Measurements from ENCODE around the gene GSX2. TPM values are rescaled to one million over a fixed set of nuclear protein-coding genes. Genes with fewer than 3 reads are reported as not detected.

GSX2 gene
- total RNA-seq, 4 donors from 2014 or later, result 0.81 to 2.8 (median 1.7) TPM

GRCh38 chr4:54058171-54058570, 41.8 kb upstream of the GSX2 start:
- TF ChIP-seq POLR2A (IDR thresholded peaks at IDR 0.05), result no peak
- TF ChIP-seq, protein P1, sequence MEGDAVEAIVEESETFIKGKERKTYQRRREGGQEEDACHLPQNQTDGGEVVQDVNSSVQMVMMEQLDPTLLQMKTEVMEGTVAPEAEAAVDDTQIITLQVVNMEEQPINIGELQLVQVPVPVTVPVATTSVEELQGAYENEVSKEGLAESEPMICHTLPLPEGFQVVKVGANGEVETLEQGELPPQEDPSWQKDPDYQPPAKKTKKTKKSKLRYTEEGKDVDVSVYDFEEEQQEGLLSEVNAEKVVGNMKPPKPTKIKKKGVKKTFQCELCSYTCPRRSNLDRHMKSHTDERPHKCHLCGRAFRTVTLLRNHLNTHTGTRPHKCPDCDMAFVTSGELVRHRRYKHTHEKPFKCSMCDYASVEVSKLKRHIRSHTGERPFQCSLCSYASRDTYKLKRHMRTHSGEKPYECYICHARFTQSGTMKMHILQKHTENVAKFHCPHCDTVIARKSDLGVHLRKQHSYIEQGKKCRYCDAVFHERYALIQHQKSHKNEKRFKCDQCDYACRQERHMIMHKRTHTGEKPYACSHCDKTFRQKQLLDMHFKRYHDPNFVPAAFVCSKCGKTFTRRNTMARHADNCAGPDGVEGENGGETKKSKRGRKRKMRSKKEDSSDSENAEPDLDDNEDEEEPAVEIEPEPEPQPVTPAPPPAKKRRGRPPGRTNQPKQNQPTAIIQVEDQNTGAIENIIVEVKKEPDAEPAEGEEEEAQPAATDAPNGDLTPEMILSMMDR (IDR thresholded peaks at IDR 0.05), result no peak
- intact Hi-C loops (cut with DNase I; ENCODE audit: low total_unique reads), result no loop called here
- 69 to 71% methylated on average over 3 of the region's 3 CpGs for WGBS, 2 donors
- DNase-seq (ENCODE audit: low spot score in 2 of 2), result no peak
- no peak overlapping the region for H3K4me3 ChIP-seq (ENCODE audit: low read depth, poor library complexity, severe bottlenecking)

DNA sequence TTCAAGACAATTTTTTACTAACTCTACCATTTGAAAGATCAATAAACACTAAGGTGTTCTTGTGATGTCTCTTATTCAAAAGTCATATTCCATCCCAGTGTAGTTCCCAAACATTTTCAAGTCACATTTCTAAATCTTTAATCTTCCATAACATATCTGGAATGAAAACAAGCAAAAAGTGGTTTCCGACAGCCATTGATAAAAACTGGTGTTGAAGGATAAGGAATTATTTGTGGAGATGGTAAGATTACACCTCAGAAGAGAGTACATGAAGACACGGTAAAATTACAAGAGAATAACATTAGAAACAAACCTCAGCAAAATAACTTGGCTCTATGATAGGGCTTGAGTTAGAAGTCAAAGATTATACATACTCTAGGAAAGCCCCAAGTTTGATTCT, 39.8 kb upstream of the GSX2 start:
- no peak overlapping the region for H3K4me3 ChIP-seq (ENCODE audit: low read depth, poor library complexity, severe bottlenecking)
- WGBS, 2 donors, result 69 to 71% methylated on average over 2 of the region's 2 CpGs
- intact Hi-C loops (cut with DNase I; ENCODE audit: low total_unique reads), result no loop called here
- no peak for DNase-seq (ENCODE audit: low spot score in 2 of 2)
- no peak for TF ChIP-seq POLR2A (IDR thresholded peaks at IDR 0.05)
- TF ChIP-seq, protein P1 (IDR thresholded peaks at IDR 0.05), result no peak

GRCh38 chr4:54061067-54061466, 38.9 kb upstream of the GSX2 start:
- WGBS, 2 donors, result 58 to 60% methylated on average over 3 of the region's 3 CpGs
- DNase-seq (ENCODE audit: low spot score in 2 of 2), result no peak
- intact Hi-C loops (cut with DNase I; ENCODE audit: low total_unique reads), result no loop called here
- TF ChIP-seq, protein P1 (IDR thresholded peaks at IDR 0.05), result no peak
- TF ChIP-seq POLR2A (IDR thresholded peaks at IDR 0.05), result no peak
- H3K4me3 ChIP-seq (ENCODE audit: low read depth, poor library complexity, severe bottlenecking), result no peak overlapping the region

GRCh38 chr4:54061873-54062272, 38.1 kb upstream of the GSX2 start:
- intact Hi-C loops (cut with DNase I; ENCODE audit: low total_unique reads), result no loop called here
- no peak for DNase-seq (ENCODE audit: low spot score in 2 of 2)
- WGBS, 2 donors, result 92 to 95% methylated on average over 1 of the region's 1 CpG
- no peak overlapping the region for H3K4me3 ChIP-seq (ENCODE audit: low read depth, poor library complexity, severe bottlenecking)
- TF ChIP-seq POLR2A (IDR thresholded peaks at IDR 0.05), result no peak
- TF ChIP-seq, protein P1 (IDR thresholded peaks at IDR 0.05), result no peak

DNA sequence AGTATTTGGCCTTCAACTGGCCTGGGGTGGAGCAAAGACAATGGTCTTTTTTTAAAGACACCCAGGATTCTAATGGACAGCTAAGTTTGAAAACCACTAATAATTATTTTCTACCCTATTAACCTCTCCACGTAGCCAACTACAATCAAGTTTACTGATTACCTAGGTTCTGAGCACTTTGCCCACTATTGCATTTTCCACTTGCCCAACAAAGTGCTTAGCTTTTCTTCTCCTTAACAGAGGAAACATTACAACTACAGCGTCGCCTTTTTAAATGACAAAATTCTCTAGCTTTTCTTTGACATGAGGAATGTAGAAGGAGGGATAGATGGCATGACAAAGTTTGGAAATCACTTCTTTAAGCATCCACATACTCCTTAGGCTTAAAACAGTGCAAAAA, 37.6 kb upstream of the GSX2 start:
- intact Hi-C loops (cut with DNase I; ENCODE audit: low total_unique reads), result no loop called here
- no peak for DNase-seq (ENCODE audit: low spot score in 2 of 2)
- WGBS, 2 donors, result 53 to 63% methylated on average over 3 of the region's 3 CpGs

DNA sequence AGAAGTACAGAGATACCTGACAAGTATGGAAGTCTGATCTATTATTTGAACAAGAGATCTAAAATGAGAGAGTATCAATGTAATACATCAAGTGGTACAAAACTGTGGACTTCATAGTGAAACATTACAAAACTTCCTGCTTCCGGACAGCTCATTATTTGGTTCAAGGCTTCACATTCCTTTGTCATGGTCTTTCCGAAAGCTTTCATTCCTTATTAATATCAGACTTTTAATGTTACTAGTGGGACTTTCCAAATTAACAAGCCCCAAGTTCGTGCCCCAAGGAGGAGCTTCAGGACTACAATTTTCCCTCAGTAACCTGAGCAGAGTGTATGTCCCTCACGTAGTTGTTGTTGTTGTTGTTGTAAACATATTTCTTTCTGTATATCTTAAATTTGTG, 36.7 kb upstream of the GSX2 start:
- no peak for TF ChIP-seq POLR2A (IDR thresholded peaks at IDR 0.05)
- TF ChIP-seq, protein P1 (IDR thresholded peaks at IDR 0.05), result no peak
- no peak for DNase-seq (ENCODE audit: low spot score in 2 of 2)
- intact Hi-C loops (cut with DNase I; ENCODE audit: low total_unique reads), result no loop called here
- H3K4me3 ChIP-seq (ENCODE audit: low read depth, poor library complexity, severe bottlenecking), result peak overlapping the region; percentile 98
- 0% methylated on average over 4 of the region's 4 CpGs for WGBS, 2 donors

More for the DNA sequence above, 37.6 kb upstream of the GSX2 start:
- TF ChIP-seq, protein P1 (IDR thresholded peaks at IDR 0.05), result no peak
- no peak for TF ChIP-seq POLR2A (IDR thresholded peaks at IDR 0.05)
- no peak overlapping the region for H3K4me3 ChIP-seq (ENCODE audit: low read depth, poor library complexity, severe bottlenecking)
